HL-60 (cell line): ENCODE data around the gene SIX2.

Experiments used
- CTCF ChIP-seq: IDR thresholded peaks from one replicate; pipeline ENCODE4 v1.5.1; 2011; ENCODE audit warnings: low read length, control low read depth, inconsistent platforms; ENCODE audit not compliant: insufficient read depth
- GABPA ChIP-seq: IDR thresholded peaks from 2 replicates; pipeline ENCODE4 v1.6.1; 2012; ENCODE audit warnings: low read depth
- POLR2AphosphoS5 ChIP-seq: IDR thresholded peaks from 2 replicates; pipeline ENCODE4 v1.6.1; 2012; ENCODE audit warnings: low read depth

GRCh38 chr2:45009928-45010701 is 863 bp upstream of the SIX2 start:
- no peak for TF ChIP-seq CTCF
- TF ChIP-seq POLR2AphosphoS5, result no peak
- no peak for TF ChIP-seq GABPA
